NB4 (cell line): ENCODE data around the gene BPIFA1.

Source experiments
- DNase-seq: peaks from one replicate; pipeline ENCODE4 v3.0.0; 2010; ENCODE audit warnings: low read depth
- H3K4me3 ChIP-seq: one replicate; pipeline ENCODE4 v1.5.1; 2011; ENCODE audit warnings: mild to moderate bottlenecking, low read depth, low read length, moderate library complexity
- CTCF ChIP-seq: IDR thresholded peaks from one replicate; pipeline ENCODE4 v1.5.1; 2012; ENCODE audit warnings: low read depth, low read length
- MAX ChIP-seq: IDR thresholded peaks from 2 replicates; pipeline ENCODE4 v1.6.1; 2011; ENCODE audit warnings: low read depth, low read length
- MYC ChIP-seq: IDR thresholded peaks from 2 replicates; pipeline ENCODE4 v1.6.1; 2011; ENCODE audit warnings: low read depth, low read length
- POLR2A ChIP-seq: IDR thresholded peaks from 2 replicates; pipeline ENCODE4 v1.6.1; 2011; ENCODE audit warnings: mild to moderate bottlenecking; ENCODE audit not compliant: insufficient read length; ENCODE audit errors: extremely low read depth

The BPIFA1 gene

GRCh38 chr20:33235696-33236095 is at the start of gene BPIFA1:
Gene BPIFA1 (plus strand): TSS chr20:33235996. CDS start chr20:33237712, 1,716 bp downstream.
- DNase-seq, result no peak
- H3K4me3 ChIP-seq, result no peak within 1 kb of the TSS
- no peak for TF ChIP-seq MAX
- no peak for TF ChIP-seq POLR2A

- no peak for DNase-seq
- TF ChIP-seq MYC (no peak), CTCF (no peak), POLR2A (no peak), MAX (no peak)
- no peak overlapping the region for H3K4me3 ChIP-seq
These were observed 48.3 kb upstream of the BPIFA1 start for GRCh38 chr20:33187491-33187890.

- TF ChIP-seq MAX, result no peak
- TF ChIP-seq MYC, result no peak
- TF ChIP-seq CTCF, result no peak
- TF ChIP-seq POLR2A, result no peak
- no peak overlapping the region for H3K4me3 ChIP-seq
- DNase-seq, result no peak
These were observed 47.4 kb upstream of the BPIFA1 start for GRCh38 chr20:33188421-33188820.

- TF ChIP-seq POLR2A (no peak), MAX (no peak), CTCF (no peak), MYC (no peak)
- no peak for DNase-seq
- no peak overlapping the region for H3K4me3 ChIP-seq
These were observed 44.3 kb upstream of the BPIFA1 start for GRCh38 chr20:33191484-33191883.

GRCh38 chr20:33191955-33192354 is 43.8 kb upstream of the BPIFA1 start:
- no peak overlapping the region for H3K4me3 ChIP-seq
- no peak for DNase-seq
- TF ChIP-seq POLR2A (no peak), CTCF (no peak)

- no peak overlapping the region for H3K4me3 ChIP-seq
- DNase-seq, result no peak
- no peak for TF ChIP-seq MAX
- no peak for TF ChIP-seq CTCF
- no peak for TF ChIP-seq POLR2A
- TF ChIP-seq MYC, result no peak
These were observed 42.8 kb upstream of the BPIFA1 start for GRCh38 chr20:33192912-33193501.
